Measurements from ENCODE around the gene JAKMIP2. TPM values are rescaled to one million over a fixed set of nuclear protein-coding genes. Genes with fewer than 3 reads are reported as not detected.

The JAKMIP2 gene
- total and polyA plus RNA-seq, 11 donors = under 0.01 to 1.5 (median 0.16) TPM; not detected in 1

DNA sequence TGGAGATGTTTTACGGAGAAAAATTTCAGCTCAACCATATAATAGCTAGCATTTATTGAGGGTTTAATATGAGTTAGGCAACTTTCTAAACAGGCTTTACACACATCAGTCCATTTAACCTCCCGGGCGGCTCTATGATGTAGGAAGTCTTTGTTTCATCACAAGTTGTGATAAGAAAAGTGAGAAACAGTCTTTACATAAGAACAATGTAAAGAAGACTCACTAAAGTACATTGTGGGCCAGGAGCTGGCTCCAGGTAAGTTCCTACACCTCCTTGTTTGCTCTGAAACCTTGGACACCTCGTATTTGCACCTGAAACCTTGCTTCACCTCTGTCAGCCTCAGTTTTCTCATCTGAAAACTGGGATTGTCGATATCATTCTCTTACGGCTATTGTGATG, 116.1 kb downstream of the JAKMIP2 start:
- ATAC-seq = no peak
- no peaks in the 10 kb centered on the region for H3K27me3 ChIP-seq
- H3K9me3 ChIP-seq = no peaks in the 10 kb centered on the region
- 78 to 85% (median 84%) methylated on average over 6 of the region's 6 CpGs for WGBS, 4 donors
- DNase-seq = no peak
- H3K4me1 ChIP-seq = peaks cover 0 to 5% (median 0%) of the 10 kb centered on the region in 12 donors
- H3K4me3 ChIP-seq = no peak overlapping the region
- H3K27ac ChIP-seq = no peak overlapping the region
- intact Hi-C loops (cut with DNase I) = loop anchor here in 1 of 10 donors (10.0 kb wide), 1 partner anchor 108 kb away; no protein-coding TSS in a partner anchor
- TF ChIP-seq POLR2A (IDR thresholded peaks at IDR 0.05) = no peak
- TF ChIP-seq, protein P1, sequence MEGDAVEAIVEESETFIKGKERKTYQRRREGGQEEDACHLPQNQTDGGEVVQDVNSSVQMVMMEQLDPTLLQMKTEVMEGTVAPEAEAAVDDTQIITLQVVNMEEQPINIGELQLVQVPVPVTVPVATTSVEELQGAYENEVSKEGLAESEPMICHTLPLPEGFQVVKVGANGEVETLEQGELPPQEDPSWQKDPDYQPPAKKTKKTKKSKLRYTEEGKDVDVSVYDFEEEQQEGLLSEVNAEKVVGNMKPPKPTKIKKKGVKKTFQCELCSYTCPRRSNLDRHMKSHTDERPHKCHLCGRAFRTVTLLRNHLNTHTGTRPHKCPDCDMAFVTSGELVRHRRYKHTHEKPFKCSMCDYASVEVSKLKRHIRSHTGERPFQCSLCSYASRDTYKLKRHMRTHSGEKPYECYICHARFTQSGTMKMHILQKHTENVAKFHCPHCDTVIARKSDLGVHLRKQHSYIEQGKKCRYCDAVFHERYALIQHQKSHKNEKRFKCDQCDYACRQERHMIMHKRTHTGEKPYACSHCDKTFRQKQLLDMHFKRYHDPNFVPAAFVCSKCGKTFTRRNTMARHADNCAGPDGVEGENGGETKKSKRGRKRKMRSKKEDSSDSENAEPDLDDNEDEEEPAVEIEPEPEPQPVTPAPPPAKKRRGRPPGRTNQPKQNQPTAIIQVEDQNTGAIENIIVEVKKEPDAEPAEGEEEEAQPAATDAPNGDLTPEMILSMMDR (IDR thresholded peaks at IDR 0.05) = no peak
- H3K36me3 ChIP-seq = no peaks in the 10 kb centered on the region

DNA sequence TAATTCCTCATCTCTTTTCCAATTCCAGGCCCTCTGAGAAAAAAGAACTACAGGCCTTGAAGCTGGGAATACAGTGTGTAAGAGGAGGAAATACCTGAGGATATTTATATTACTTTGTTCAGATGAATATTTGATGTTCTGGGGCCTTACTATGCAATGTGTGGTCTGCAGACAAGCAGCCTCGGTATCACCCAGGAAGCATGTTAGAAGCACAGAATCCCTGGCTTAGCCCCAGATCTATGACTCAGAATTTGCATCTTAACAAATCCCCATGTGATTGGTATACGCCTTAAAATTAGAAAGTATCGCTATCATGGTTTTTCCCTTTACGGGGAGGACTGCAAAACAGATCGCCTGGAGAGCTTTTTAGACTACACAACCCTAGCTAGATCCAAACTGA, 121.0 kb downstream of the JAKMIP2 start:
- Histone ChIP-seq H3K27me3 (no peaks in the 10 kb centered on the region), H3K9me3 (no peaks in the 10 kb centered on the region), H3K4me3 (no peak overlapping the region), H3K27ac (no peak overlapping the region), H3K36me3 (no peaks in the 10 kb centered on the region), H3K4me1 (no peaks in the 10 kb centered on the region)
- DNase-seq (no peak), ATAC-seq (no peak)
- TF ChIP-seq, protein P1 (IDR thresholded peaks at IDR 0.05) = no peak
- TF ChIP-seq POLR2A (IDR thresholded peaks at IDR 0.05) = no peak
- intact Hi-C loops (cut with DNase I) = loop anchor here in 1 of 10 donors (10.0 kb wide), 1 partner anchor 113 kb away; no protein-coding TSS in a partner anchor
- 72 to 85% (median 79%) methylated on average over 5 of the region's 5 CpGs for WGBS, 4 donors

- Histone ChIP-seq H3K4me1 (no peaks in the 10 kb centered on the region), H3K27me3 (no peaks in the 10 kb centered on the region), H3K4me3 (no peak overlapping the region), H3K9me3 (peaks cover 0 to 9% (median 0%) of the 10 kb centered on the region in 12 donors), H3K27ac (no peak overlapping the region), H3K36me3 (no peaks in the 10 kb centered on the region)
- WGBS, 4 donors = 83 to 90% (median 89%) methylated on average over 12 to 15 of the region's 15 CpGs
- DNase-seq (no peak), ATAC-seq (no peak)
- intact Hi-C loops (cut with DNase I) = no loop called here
- TF ChIP-seq POLR2A (IDR thresholded peaks at IDR 0.05) = no peak
- TF ChIP-seq, protein P1 (IDR thresholded peaks at IDR 0.05) = no peak
Observed at GRCh38 chr5:147659166-147659929, 123.2 kb downstream of the JAKMIP2 start.

- Histone ChIP-seq H3K4me1 (no peaks in the 10 kb centered on the region), H3K4me3 (no peak overlapping the region), H3K27me3 (no peaks in the 10 kb centered on the region), H3K9me3 (peaks cover 0 to 9% (median 0%) of the 10 kb centered on the region in 12 donors), H3K36me3 (no peaks in the 10 kb centered on the region), H3K27ac (no peak overlapping the region)
- 55 to 78% (median 62%) methylated on average over 4 to 8 of the region's 8 CpGs for WGBS, 4 donors
- ATAC-seq = no peak
- intact Hi-C loops (cut with DNase I) = no loop called here
- TF ChIP-seq POLR2A (IDR thresholded peaks at IDR 0.05) = no peak
- DNase-seq = no peak
Observed at GRCh38 chr5:147658293-147658932, 124.1 kb downstream of the JAKMIP2 start.

Measured in heart left ventricle (tissue), 16 donors.